KG1 (cell line): ENCODE data around the gene HBM.
"Not testable (repeated sequence)": the region's sequence is repeated elsewhere in the genome, so short reads cannot be mapped to it uniquely, and the experiment has no call there.

Experiments used
- DNase-seq: peaks from one replicate; lab custom pipeline; 2025; lab: John Stamatoyannopoulos, UW

HBM gene

GRCh38 chr16:185213-185612, 19.4 kb downstream of the HBM start:
- DNase-seq: no peak

GRCh38 chr16:185691-186090, 19.9 kb downstream of the HBM start:
- DNase-seq: no peak

GRCh38 chr16:187330-187729, 21.6 kb downstream of the HBM start:
- DNase-seq: no peak

DNA sequence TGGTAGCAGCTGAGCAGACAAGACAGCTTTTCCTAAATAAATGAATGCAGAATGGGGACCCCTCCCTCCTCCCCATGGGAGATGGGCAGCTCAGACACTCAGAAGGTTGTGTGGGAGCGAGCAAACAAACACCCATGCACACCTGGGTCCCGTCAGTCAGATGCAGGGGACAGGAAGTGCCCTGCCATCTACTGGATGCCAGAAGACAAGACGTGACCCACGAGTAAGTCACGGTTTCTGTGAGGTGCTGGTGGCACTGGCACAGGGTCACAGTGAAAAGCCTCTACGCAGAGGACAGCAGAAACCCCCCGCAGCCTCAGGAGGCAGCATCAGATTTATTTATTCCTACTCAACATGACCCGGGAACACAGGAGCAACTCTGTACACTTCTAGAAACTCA, 22.9 kb downstream of the HBM start:
- no peak for DNase-seq

- DNase-seq: no peak
Observed at GRCh38 chr16:189604-190186, 23.9 kb downstream of the HBM start.

DNA sequence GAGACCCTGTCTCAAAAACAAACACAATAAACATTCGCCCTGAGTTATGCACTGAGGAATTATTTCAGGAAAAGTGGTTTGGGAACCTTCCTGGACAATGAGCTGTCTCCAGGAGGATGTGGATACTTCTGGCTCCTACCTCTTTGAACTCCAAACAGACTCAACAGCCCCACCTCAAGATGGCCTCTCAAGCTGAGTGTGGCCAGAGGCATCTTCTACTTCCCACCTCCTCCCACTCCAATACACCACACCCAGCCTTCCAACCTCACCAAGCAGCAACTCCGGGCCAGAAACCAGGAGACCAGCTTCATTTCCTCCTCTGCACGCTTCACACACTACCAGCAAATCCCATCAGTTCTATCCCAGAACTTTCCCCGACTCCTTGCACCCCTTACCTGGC, 26.1 kb downstream of the HBM start:
- no peak for DNase-seq

DNA sequence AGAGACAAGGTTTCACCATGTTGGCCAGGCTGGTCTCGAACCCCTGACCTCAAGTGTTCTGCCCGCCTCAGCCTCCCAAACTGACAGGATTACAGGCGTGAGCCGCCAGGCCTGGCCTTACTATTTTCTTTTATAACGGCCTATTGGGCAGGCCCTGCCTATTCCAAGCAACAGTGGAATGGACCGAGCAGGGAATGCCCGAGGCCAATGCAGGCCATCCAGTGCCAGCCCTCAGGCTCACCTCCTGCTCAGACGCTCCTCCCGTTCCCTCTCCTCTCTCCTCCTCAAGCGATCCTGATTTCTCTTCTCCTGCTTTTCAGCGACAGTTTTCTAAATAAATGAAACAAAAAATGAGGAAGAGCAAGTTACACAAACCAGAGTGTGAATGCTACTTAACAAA, 26.9 kb downstream of the HBM start:
- DNase-seq: no peak

DNA sequence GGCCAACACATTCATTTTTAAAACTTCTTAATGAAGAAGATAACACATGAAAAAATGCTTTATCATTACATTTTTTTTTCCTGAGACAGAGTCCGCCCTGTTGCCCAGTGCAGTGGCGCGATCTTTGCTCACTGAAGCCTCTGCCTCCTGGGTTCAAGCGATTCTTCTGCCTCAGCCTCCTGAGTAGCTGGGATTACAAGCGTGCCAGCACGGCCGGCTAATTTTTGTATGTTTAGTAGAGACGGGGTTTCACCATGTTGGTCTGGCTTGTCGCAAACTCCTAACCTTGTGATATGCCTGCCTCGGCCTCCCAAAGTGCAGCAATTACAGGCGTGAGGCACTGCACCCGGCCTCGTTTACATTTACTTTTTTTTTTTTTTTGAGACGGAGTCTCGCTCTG, 27.7 kb downstream of the HBM start:
- no peak for DNase-seq

DNA sequence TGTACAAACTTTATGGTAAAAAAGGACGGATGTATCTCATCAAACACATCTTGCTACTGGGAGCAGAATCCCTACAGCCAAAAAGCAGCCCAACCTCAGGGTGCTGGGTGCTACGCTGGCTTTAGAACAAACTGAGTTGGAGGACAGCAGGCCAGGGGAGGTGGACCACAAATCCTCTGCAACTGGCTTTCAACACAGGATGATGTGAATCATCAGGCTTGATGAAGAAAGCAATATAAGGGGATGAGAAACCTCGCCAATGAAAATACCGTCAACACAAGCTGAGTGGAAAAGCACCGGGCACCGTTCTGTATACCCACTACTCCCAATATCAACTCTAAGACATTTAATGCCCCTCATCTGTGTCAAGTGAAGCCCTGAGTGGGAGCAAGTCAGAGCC, 28.7 kb downstream of the HBM start:
- no peak for DNase-seq

DNA sequence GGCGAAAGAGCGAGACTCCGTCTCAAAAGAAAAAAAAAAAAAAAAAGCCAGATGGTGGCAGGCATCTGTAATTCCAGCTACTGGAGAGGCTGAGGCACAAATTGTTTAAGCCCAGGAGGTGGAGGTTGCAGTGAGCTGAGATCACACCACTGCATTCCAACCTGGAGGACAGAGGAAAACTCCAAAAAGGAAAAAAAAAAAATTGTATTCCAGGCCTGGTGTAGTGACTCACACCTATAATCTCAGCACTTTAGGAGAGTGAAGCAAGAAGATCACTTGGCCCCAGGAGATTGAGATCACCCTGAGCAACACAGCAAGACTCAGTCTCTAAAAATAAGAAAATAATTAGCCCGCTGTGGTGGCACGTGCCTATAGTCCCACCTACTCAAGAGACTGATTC, 34.6 kb downstream of the HBM start:
- no peak for DNase-seq

- no peak for DNase-seq
Observed at GRCh38 chr16:203246-203645, 37.5 kb downstream of the HBM start.

DNA sequence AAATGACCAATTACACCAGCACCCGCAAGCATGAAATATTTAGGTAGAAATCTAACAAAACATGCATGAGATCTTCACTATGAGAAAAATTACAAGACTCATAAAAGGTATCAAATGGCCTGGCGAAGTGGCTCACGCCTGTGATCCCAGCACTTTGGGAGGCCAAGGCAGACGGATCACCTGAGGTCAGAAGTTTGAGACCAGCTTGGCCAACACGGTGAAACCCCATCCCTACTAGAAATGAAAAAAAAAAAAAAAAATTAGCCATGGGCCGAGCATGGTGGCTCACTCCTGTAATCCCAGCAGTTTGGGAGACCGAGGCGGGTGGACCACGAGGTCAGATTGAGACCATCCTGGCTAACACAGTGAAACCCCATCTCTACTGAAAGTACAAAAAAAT, 38.3 kb downstream of the HBM start:
- not testable (repeated sequence) for DNase-seq

DNA sequence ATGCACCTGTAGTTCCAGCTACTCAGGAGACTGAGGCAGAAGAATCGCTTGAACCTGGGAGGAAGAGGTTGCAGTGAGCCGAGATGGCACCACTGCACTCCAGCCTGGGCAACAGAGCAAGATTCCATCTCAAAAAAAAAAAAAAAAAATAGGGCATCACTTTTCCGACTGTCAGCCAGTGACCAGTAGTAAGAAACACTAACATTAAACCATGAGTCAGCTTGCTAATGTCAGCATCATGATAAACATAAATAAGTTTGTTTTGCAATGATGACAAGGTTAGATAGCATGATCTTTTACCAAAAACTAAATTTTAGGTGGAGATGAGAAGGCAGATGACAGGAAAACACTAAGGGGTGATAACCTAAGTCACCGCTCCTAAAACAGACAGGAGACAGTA, 43.6 kb downstream of the HBM start:
- DNase-seq: not testable (repeated sequence)

DNA sequence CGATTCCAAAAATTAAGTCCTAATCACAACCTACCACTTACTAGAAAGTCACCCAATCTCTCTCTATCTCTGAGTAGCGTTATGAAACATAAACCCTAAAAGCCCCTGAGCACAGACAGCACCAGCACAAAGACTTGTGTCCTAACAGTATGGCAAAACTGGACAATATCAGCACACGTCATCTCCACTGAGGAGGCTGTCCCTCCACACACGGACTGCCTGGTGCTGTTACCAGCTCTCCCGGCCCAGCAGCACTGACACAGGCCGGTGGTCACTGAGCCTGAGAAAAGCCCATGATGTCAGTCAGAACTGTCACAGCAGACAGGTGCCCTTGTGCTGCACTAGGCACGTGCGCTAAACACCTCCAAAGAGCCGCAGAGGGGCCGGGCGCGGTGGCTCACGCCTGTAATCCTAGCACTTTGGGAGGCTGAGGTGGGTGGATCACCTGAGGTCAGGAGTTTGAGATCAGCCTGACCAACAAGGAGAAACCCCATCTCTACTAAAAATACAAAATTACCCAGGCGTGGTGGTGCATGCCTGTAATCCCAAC, 45.9 kb downstream of the HBM start:
- DNase-seq: not testable (repeated sequence)

DNA sequence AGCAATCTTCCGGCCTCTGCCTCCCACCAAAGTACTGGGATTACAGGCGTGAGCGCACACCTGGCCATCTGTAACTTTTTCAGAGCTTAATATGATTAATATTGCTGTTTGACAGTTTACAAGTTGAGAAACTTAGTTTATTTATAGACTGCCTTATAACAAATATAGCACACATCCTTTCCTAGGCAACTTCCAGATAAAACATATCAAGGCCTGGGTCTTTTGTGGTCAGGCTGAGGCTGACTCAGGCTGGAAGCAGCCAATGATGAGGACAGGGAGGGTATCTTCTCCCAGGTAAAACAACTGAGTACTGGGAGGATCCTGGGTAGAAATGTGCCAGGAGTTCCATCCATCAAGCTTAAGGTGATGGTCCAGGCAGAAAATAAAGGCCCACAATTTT, 47.2 kb downstream of the HBM start:
- no peak for DNase-seq
